SIG-M5 treated with dmso at 0.1 percent for 504 hours (cell line): ENCODE results near the gene TBC1D22A.
"Not testable (repeated sequence)": the region's sequence is repeated elsewhere in the genome, so short reads cannot be mapped to it uniquely, and the experiment has no call there.

Experiments
- DNase-seq: peaks from one replicate; lab custom pipeline; 2025; ENCODE audit not compliant: unreplicated experiment; lab: John Stamatoyannopoulos, UW

The TBC1D22A gene

DNA sequence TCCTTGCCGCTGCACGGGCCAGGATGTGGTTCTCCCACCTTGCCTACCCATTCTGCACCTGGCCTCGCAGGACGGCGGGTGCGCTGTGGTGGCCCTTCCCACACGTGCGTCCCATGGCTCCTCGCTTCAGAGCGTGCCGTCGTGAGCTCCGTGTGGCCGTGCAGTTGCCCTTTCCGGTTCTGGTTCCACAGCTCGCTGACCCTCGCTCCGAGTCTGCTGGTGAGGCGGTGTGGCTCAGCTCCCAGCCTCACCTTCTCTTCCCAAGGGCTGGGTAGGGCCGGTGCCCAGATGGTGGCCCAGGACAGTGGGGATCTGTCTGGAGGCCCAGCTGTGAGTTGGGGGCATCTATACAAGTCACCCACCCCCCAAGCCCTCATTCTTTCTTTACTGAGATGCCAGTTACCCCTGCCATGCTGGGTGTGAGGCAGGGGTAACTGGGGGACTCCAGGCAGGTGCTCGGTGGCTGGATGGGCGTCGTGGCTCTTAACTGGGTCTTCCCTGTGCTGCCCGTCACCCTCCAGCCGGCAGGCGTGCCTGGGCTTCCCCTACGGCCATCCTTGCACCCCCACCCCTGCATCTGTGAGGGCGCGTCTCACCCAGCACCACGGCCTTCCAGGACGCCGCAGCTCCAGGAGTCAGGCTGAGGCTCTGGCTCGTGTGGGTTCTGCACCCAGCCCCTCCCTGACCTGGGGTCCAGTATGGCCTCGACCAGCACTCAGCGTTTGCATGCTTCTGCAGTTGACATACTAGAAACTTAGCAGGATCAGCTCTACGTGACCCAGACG, 395.2 kb downstream of the TBC1D22A start:
- no peak for DNase-seq

DNA sequence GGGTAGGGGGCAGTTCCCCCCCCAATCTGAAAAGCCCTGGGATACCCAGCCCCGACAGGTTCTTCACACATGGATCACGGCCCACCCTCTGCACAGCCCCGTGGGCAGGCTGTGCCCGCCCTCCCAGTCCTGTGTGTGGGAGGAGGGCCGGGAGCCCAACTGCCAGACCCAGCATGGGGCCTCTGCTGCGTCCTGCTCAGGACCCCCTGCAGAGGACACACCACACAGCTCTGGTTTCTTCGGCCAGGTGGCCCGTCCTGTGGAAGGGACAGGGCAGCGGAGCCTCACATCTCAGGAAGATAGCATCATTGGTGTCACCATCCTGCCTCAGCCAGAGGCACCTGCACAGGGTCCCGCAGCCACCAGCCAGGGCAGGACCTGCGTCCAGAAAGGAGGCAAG, 396.0 kb downstream of the TBC1D22A start:
- DNase-seq, result no peak

DNA sequence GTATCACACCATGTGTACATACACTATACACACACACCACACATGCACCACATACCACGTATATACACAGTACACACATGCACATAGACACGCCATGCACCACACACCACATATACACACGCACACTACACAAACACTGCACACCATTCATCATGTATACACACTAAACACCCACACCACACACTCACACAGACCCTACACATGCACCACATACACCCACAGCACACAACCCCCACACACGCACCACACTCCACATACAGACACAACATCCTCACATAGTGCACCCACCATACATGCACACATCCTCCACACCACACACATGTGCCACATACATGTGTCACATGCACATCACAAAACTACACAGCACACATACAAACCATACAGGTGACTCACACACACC, 397.1 kb downstream of the TBC1D22A start:
- DNase-seq, result no peak

DNA sequence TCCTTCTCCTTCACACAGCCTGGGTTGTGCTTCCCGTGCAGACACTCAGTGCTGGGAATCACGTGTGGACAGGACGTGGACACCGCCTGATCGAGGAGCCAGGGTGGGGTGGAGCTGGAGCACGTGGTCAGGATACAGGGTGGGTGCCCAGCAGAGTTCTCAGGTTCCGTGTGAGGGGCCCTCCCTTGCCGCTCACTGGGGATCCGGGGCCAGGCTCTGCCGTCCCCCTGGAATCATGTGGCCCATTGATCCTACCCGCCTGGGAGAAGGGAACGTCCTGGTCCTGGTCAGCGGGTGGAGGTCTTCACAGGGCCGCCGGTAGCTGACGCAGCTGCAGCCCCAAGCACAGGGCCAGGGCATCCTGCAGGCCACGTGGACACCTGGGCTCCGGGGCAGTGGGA, 397.7 kb downstream of the TBC1D22A start:
- DNase-seq, result no peak

DNA sequence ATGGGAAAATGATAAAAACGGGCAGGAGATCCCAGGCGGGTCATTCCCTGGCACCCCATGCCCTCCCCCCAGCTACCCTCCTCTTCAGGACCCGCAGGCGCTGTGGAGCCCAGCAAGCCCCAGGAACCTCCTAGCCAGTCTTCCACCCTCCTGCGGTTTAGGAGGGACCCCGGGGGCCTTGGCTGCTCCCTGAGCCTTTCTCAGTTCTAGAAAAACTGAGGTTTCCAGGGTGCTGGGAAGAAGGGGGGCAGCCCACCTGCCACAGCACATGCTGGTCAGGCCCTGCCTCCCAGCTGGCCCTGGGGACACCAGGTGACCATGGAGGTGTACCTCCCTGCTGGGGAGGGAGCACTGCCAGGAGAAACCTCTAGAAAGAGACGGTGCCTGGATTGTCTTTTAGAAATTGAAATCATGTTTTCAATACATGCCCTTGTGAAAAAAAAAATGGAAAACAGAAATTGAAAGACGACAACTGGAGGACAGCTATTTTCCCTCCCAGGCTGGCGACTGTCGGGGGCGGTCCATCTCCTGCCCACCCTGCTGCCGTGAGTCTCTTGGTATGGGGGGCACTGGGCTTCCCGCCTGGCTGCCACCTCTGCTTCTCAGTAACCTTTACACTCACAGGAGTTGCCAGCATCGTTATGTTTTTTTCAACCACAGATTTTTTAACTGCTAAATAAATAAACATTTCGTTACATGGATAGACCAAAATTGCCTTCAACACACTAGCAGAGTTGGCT, 398.5 kb downstream of the TBC1D22A start:
- no peak for DNase-seq

DNA sequence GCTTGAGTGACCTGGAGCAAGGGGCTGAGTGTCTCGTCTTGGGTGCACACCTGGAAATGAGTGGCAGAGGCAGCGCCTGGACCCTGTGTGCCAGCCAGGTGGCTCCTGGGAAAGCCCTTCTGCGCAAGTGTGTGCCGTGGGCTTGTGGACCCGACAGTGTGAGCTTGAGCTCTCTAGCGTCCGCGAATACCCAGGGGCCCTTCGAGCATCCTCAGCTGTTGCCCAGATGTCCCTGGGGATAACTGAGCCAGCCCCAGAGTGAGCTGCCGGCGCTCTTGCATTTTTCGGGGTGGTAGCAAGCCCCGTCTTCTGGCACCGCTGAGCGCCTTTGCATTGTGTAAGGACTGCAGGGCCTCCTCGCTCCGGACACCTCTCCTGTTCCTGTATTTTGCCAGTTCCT, 399.2 kb downstream of the TBC1D22A start:
- DNase-seq, result no peak

- no peak for DNase-seq
These were observed 400.4 kb downstream of the TBC1D22A start for GRCh38 chr22:47162865-47163264.

DNA sequence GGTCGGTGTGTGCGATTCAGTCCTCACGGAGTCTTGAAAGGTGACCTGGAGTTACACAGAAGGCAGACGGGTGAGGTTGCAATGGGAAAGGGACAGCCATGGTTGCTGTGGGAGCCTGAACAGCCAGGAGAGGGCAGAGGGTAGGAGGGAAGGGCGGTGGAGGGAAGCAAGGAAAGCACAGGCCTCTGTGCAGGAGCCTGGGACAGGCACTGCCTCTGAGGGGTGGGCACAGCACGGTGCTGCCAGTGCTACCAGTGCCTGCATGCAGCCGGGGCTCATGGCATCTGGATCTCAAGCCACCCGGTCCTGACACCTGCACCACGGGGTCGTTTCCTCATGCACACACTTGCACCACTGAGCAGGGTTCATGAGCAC, 401.0 kb downstream of the TBC1D22A start:
- DNase-seq, result no peak

DNA sequence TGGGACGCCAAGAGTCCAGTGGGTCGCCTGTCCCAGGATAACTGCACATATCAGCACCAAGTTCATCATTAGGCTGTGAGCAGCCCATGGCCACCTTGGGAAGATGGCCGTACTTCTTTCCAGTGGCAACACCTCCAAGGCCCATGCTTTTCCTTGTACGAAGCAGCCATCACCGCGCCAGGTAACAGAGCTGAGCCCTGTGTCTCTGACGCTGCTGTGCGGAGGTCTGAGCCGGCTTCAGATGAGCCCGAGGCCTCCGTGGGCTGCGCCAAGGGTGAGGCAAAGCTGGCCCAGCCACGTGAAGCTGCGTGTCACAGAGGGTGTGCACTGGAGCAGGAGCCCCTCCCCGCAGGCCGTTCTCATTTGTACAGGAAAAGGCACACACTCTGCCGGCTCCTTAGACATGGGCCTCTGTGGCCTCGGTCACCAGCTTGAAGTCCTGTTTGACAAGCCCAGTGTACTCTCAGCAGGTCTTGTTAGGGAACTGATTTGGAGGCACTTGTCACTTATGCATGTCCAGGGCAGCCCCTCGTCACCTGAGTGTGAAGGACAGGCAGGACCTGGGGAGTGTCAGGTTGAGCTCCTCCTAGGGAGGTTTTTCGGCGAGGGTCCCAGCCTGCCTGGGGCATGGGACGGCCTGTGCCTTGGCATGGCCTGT, 401.5 kb downstream of the TBC1D22A start:
- no peak for DNase-seq

- no peak for DNase-seq
These were observed 402.3 kb downstream of the TBC1D22A start for GRCh38 chr22:47164514-47165337.

DNA sequence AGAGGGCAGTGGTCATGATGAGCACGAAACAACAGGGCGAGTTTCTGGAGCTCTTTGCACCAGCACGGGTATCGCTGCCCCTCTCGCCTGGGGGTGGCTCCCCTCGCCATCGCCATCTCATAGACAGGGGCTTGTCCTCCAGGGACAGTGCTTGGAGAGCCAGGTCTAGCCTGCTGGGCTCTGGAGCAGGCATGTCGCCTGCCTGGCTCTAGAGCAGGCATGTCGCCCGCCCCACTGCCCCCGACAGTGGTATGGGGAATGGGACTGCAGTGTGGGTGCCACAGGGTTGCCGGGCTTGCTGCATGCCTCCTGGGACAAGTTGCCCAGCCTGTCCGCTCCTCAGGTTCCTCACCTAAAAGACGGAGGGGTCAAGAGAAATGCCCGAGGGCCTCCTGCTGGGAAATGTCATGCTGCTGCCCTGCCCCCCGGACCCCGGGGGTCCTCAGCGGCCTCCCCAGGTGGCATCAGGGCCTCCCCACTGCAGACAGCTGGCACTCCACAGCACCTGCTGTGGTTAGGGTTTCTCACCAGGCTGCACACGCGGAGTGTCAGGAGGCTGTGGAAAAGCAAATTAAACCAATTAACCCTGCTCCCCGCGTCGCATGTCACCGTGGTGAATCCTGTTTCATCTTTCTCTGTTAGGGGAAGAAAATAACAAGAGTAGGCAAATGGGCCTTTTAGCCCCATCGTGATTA, 403.0 kb downstream of the TBC1D22A start:
- DNase-seq, result no peak

DNA sequence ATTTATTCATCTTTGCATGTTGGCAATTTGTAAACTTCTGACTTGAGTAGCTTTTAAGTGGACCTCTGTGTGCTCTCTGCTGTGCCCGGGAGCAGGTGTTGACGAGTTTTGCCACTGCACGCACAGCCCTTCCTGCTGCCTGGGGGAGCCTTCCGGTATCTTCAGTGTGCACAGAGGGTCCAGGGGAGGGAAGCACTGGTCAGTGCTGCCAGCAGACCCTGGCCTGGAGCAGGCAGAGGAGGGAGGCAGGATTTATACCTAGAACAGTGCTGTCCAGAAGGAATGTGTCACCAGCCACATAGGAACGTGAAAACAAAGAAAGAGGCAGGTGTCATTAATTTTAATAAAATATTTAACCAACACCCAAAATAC, 403.6 kb downstream of the TBC1D22A start:
- DNase-seq, result no peak

DNA sequence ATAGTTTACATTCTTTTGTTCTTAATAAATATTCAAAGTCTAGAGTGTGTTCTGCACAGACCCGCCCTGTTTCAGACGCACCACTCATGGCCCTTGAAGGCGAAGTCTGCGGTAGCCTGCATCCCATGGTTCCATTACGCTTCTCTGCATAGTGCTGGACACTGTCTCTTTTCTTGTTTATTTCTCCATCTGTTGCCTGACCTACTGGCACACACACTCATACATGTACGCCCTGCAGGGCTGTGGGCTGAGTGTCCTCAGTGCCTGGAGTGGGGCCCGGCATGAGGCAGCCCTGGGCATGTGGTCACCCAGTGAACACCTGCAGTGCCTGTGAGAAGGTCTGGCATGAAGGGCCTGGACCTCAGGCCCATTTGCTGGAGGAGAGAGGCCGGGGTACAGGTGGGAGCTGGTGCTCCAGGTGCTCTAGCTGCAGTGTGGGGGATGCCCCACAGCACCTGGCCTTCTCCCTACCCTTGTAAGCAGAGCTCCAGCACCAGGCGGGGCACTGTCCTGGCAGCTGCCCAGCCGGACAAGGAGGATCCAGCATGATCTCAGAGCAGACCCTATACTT, 404.1 kb downstream of the TBC1D22A start:
- no peak for DNase-seq

- DNase-seq, result no peak
These were observed 404.6 kb downstream of the TBC1D22A start for GRCh38 chr22:47167056-47167455.

GRCh38 chr22:47167921-47168320, 405.5 kb downstream of the TBC1D22A start:
- DNase-seq, result not testable (repeated sequence)

DNA sequence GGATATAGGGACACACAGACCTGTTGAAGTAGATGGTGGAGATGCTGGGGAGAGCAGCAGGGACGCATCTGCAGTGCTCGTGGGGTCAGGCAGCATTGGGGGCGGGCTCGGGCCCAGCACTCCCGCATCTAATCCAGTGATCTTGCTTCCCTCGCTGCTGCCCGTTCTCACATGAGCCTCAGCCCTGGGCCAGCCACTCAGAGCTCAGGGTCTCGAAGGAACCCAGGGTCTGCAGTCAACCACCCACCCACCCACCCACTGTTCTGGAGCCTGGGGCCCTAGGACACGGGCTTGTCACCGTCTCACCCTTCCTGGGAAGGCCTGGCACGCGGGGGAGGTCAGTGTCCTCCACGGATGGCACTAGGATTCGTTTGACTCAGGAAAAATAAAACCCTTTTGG, 406.0 kb downstream of the TBC1D22A start:
- no peak for DNase-seq

DNA sequence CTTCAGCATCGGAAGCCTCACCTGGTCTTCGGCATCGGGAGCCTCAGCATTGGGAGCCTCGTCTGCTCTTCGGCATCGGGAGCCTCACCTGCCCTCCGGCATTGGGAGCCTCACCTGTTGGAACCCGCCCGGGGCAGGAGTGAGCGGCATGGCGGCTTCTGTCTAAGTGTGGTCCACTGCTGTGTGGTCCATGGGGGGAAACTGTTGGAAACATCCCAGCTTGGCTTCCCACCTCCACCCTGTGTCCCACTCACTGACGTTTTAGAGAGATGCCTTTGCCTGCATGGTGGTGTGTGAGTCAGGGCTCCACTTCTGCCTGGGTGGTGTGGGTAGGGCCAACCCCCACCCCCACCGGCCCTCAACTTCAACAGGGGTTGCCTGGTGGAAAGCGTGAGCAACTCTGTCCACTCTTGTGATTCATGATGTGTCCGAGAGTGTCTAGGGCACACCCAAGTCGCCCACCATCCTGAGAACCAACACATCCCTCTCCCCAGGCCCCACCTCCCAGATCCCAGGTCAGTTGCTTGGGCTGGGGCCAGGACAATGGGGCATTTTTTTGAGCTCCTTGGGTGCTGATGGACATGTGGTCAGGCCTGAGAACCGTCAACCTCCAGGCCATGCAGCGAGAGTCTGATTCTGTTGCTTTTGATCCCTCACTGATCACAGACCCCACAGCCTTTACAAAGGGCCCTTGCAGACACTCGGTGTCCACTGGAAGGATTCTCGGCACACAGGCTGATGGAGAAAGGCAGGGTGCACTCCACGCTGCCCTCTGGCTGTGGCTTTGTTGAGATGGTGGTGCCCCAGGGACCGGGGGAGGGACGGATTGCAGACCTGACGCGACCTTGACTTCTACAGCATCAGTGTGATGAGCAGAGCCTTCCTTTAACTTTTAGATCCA, 406.7 kb downstream of the TBC1D22A start:
- no peak for DNase-seq

GRCh38 chr22:47169801-47170140, 407.3 kb downstream of the TBC1D22A start:
- no peak for DNase-seq
